Caco-2 (cell line): ENCODE results near the gene ATP1A1. TPM values are rescaled to one million over a fixed set of nuclear protein-coding genes. Genes with fewer than 3 reads are reported as not detected.

ENCODE experiments used
- BruUV-seq: library from RNA; stranded (reverse); fragments of 400-500 nt; replicated peaks from 2 replicates; lab custom pipeline; 2021; lab: Mats Ljungman, UMichigan
- CTCF ChIA-PET: fragments of 300-600 bp; sonication (Branson Sonifier 250); formaldehyde crosslinking; loops from one replicate; lab custom pipeline; 2022; ENCODE audit warnings: antibody characterized with exemption; lab: Charles Lee
- POLR2A ChIA-PET: fragments of 300-600 bp; sonication (Branson Sonifier 250); formaldehyde crosslinking; loops from one replicate; lab custom pipeline; 2022; ENCODE audit warnings: antibody characterized with exemption; lab: Charles Lee
- DNase-seq, 2 experiments: peaks; one replicate each; pipeline versions ENCODE4 v3.0.0 to v3.0.0-alpha.2; 2020 to 2022
- H3K27me3 ChIP-seq: replicated peaks from 2 replicates; pipeline ENCODE4 v1.6.0; 2011; ENCODE audit warnings: low read length; ENCODE audit not compliant: control insufficient read depth, insufficient read depth
- H3K36me3 ChIP-seq: 2 replicates; pipeline ENCODE4 v1.5.1; 2011; ENCODE audit warnings: low read length; ENCODE audit not compliant: control insufficient read depth, insufficient read depth
- H3K4me1 ChIP-seq: fragments of 250-450 bp; sonication (Bioruptor Pico); 2 replicates; pipeline ENCODE4 v1.5.1; 2020; ENCODE audit warnings: mild to moderate bottlenecking
- H3K4me3 ChIP-seq: 2 replicates; pipeline ENCODE4 v1.5.1; 2011; ENCODE audit warnings: low read depth, mild to moderate bottlenecking, control low read depth, low read length
- H3K9me3 ChIP-seq: fragments of 250-450 bp; sonication (Bioruptor Pico); 2 replicates; pipeline ENCODE4 v1.5.1; 2020; ENCODE audit warnings: mild to moderate bottlenecking, moderate library complexity
- H3K27ac Mint-ChIP-seq: one replicate; pipeline ENCODE4 v1.8.0; 2022; ENCODE audit warnings: mixed read lengths; ENCODE audit not compliant: unreplicated experiment
- H3K27me3 Mint-ChIP-seq: one replicate; pipeline ENCODE4 v1.8.0; 2022; ENCODE audit warnings: mixed read lengths; ENCODE audit not compliant: insufficient read depth, unreplicated experiment
- H3K36me3 Mint-ChIP-seq: one replicate; pipeline ENCODE4 v1.8.0; 2022; ENCODE audit warnings: mild to moderate bottlenecking, mixed read lengths; ENCODE audit not compliant: insufficient read depth, unreplicated experiment
- H3K4me1 Mint-ChIP-seq: one replicate; pipeline ENCODE4 v1.8.0; 2022; ENCODE audit warnings: low read depth, mixed read lengths; ENCODE audit not compliant: unreplicated experiment
- H3K4me3 Mint-ChIP-seq: one replicate; pipeline ENCODE4 v1.8.0; 2022; ENCODE audit warnings: mild to moderate bottlenecking, moderate library complexity, mixed read lengths; ENCODE audit not compliant: unreplicated experiment
- H3K9me3 Mint-ChIP-seq: one replicate; pipeline ENCODE4 v1.8.0; 2022; ENCODE audit warnings: mixed read lengths; ENCODE audit not compliant: unreplicated experiment
- intact Hi-C: fragments of 100-400 bp; cut with micrococcal nuclease; formaldehyde crosslinking; loops from one replicate; pipeline ENCODE4 v1.10.0; 2022; ENCODE audit not compliant: unreplicated experiment
- total RNA-seq: library from RNA; stranded (reverse); gene quantifications from 2 replicates; pipeline ENCODE4 v1.2.3, GENCODE V29; 2022
- TF ChIP-seq, protein P1 (sequence below), 2 experiments: fragments of 200-600 bp in 1 of 2; IDR thresholded peaks; 1 replicate in 1 of 2; 2 replicates in 1 of 2; pipeline versions ENCODE4 v1.5.1 to v1.8.0; 2011 to 2022; ENCODE audit warnings: antibody characterized with exemption in 1 of 2, control low read depth in 1 of 2, inconsistent platforms in 1 of 2, low read depth in 1 of 2, low read length in 1 of 2, mild to moderate bottlenecking in 1 of 2, moderate library complexity in 1 of 2; ENCODE audit not compliant: insufficient read depth in 1 of 2, severe bottlenecking in 1 of 2, unreplicated experiment in 1 of 2

Gene ATP1A1
- total RNA-seq, 1 experiment from 2014 or later = 508 TPM

DNA sequence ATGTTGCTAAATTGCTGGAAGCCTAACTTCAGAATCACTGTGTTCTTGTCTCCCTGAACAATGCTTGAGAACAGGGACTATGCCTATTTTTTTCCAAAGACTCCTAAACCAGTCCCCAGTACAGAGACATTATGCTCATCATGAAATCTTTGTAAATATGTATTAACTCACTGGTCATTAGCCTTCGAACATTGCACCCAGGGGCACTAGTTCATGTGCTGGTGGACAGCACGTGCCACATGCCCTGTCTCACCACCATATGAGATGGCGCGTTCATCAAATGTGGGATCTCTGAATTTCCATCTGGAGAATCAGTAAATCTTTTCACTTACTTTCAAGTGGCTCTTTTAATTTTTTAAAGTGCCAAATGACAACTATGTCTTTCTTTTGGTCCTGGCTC is 11.0 kb upstream of the ATP1A1 start:
- intact Hi-C loops = no loop called here
- Mint-ChIP-seq H3K27ac (no peak overlapping the region), H3K36me3 (no peaks in the 10 kb centered on the region), H3K9me3 (no peaks in the 10 kb centered on the region), H3K4me3 (no peak overlapping the region), H3K27me3 (no peaks in the 10 kb centered on the region), H3K4me1 (no peaks in the 10 kb centered on the region)
- no TSS peak for BruUV-seq
- CTCF ChIA-PET = no interaction called here
- no peaks in the 10 kb centered on the region for H3K36me3 ChIP-seq
- H3K9me3 ChIP-seq = no peaks in the 10 kb centered on the region
- no peaks in the 10 kb centered on the region for H3K27me3 ChIP-seq
- TF ChIP-seq, protein P1, sequence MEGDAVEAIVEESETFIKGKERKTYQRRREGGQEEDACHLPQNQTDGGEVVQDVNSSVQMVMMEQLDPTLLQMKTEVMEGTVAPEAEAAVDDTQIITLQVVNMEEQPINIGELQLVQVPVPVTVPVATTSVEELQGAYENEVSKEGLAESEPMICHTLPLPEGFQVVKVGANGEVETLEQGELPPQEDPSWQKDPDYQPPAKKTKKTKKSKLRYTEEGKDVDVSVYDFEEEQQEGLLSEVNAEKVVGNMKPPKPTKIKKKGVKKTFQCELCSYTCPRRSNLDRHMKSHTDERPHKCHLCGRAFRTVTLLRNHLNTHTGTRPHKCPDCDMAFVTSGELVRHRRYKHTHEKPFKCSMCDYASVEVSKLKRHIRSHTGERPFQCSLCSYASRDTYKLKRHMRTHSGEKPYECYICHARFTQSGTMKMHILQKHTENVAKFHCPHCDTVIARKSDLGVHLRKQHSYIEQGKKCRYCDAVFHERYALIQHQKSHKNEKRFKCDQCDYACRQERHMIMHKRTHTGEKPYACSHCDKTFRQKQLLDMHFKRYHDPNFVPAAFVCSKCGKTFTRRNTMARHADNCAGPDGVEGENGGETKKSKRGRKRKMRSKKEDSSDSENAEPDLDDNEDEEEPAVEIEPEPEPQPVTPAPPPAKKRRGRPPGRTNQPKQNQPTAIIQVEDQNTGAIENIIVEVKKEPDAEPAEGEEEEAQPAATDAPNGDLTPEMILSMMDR (IDR thresholded peaks at IDR 0.05; ENCODE audit: insufficient read depth in 1 of 2, low read depth in 1 of 2, low read length in 1 of 2, severe bottlenecking in 1 of 2, unreplicated experiment in 1 of 2) = no peak
- no peak for DNase-seq
- no peak overlapping the region for H3K4me3 ChIP-seq
- peaks cover 20% of the 10 kb centered on the region for H3K4me1 ChIP-seq
- POLR2A ChIA-PET = no interaction called here

DNA sequence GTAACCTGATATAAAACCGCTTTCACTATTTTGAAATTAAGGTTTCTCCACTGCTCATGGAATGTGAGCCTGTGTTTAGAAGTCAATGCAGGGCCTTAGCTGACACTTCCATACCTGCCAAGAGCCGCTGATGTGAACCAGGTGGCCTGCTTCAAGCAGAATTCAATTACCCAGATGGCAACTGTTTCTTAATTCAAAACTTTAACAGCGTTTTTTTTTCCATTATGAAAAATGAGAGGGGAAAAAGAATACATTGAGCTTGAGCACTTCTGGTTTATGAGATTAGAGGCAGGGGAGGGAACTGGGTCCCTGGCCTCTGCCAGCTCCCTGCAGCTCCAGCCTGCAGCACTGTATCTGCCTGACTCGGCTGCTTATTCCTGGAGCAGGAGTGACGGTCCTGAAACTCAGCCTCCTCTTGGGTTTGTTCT is 7.7 kb upstream of the ATP1A1 start:
- no TSS peak for BruUV-seq
- Histone ChIP-seq H3K27me3 (no peaks in the 10 kb centered on the region), H3K4me3 (no peak overlapping the region), H3K36me3 (no peaks in the 10 kb centered on the region), H3K9me3 (no peaks in the 10 kb centered on the region), H3K4me1 (peaks cover 1% of the 10 kb centered on the region)
- intact Hi-C loops = no loop called here
- Mint-ChIP-seq H3K27me3 (no peaks in the 10 kb centered on the region), H3K36me3 (no peaks in the 10 kb centered on the region), H3K4me3 (no peak overlapping the region), H3K27ac (no peak overlapping the region), H3K4me1 (no peaks in the 10 kb centered on the region), H3K9me3 (no peaks in the 10 kb centered on the region)
- DNase-seq = no peak
- ChIA-PET POLR2A (interaction anchor here (0.7 kb wide), 1 partner anchor 44 kb away, joined by 3 read pairs; no protein-coding TSS in a partner anchor), CTCF (no interaction called here)
- TF ChIP-seq, protein P1 (IDR thresholded peaks at IDR 0.05; ENCODE audit: insufficient read depth in 1 of 2, low read depth in 1 of 2, low read length in 1 of 2, severe bottlenecking in 1 of 2, unreplicated experiment in 1 of 2) = no peak

DNA sequence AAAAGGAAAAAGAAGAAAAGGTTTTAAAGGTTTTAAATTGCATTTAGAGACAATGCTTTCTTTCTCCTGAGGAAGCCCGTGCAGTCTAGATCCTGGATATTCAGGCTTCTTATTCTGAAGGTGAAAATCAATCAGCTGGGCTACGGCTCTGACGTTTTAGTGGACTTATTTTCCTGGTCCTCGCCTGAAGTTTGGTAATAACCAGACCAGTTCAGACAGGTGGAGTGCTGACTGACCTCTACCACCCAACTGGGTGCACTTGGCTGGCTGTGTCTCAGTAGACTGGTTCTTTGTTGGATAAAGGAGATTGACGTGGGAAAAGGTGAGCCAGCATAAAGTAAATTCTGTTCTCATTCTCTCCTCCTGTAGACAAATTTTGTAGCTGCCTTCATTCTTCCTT is 7.2 kb upstream of the ATP1A1 start:
- Histone ChIP-seq H3K36me3 (no peaks in the 10 kb centered on the region), H3K27me3 (no peaks in the 10 kb centered on the region), H3K4me1 (no peaks in the 10 kb centered on the region), H3K4me3 (no peak overlapping the region), H3K9me3 (no peaks in the 10 kb centered on the region)
- Mint-ChIP-seq H3K9me3 (no peaks in the 10 kb centered on the region), H3K27ac (no peak overlapping the region), H3K4me3 (no peak overlapping the region), H3K27me3 (no peaks in the 10 kb centered on the region), H3K4me1 (no peaks in the 10 kb centered on the region), H3K36me3 (no peaks in the 10 kb centered on the region)
- TF ChIP-seq, protein P1 (IDR thresholded peaks at IDR 0.05; ENCODE audit: insufficient read depth in 1 of 2, low read depth in 1 of 2, low read length in 1 of 2, severe bottlenecking in 1 of 2, unreplicated experiment in 1 of 2) = no peak
- intact Hi-C loops = no loop called here
- BruUV-seq = no TSS peak
- ChIA-PET POLR2A (interaction anchor here (0.7 kb wide), 1 partner anchor 45 kb away, joined by 3 read pairs; no protein-coding TSS in a partner anchor), CTCF (no interaction called here)
- DNase-seq = no peak
